ENCODE results near the gene ERG.

GRCh38 chr21:38433471-38433870 lies 64.8 kb downstream of the ERG start:
- TF ChIP-seq GATA2 (IDR thresholded peaks at IDR 0.05; ENCODE audit: low read depth, low read length), result no peak
- TF ChIP-seq GATA3 (IDR thresholded peaks at IDR 0.05; ENCODE audit: low read depth, low read length), result no peak

Data from SH-SY5Y (cell line).